ENCODE measurements around the gene PEX1. TPM values are rescaled to one million over a fixed set of nuclear protein-coding genes. Genes with fewer than 3 reads are reported as not detected.

The PEX1 gene
- total RNA-seq, 1 experiment from 2014 or later: 20.2 TPM

DNA sequence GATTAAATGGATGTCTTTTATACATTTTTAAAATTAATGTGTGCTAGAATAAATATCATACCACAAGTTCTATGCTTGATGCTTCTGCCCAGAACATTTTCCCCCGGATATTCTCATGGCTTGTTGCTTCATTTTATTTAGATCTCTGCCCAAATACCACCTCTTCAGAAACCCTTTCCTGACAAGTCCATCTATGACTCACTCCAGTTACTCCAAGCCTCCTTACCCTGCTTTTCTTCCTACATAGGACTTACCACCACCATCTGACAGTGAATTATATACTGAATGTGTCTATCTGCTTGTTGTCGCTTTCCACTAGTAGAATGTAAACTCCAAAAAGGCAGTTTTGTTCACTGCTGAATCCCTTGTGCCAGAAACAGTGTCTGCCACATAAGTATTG, 31.4 kb downstream of the PEX1 start:
- no peaks in the 10 kb centered on the region for H3F3A ChIP-seq (ENCODE audit: insufficient read depth, low read depth)
- ChIA-PET CTCF (no interaction called here), POLR2A (ENCODE audit: unreplicated experiment) (no interaction called here)
- H3K9me2 ChIP-seq (ENCODE audit: insufficient read depth): no peaks in the 10 kb centered on the region
- TF ChIP-seq, protein P1, sequence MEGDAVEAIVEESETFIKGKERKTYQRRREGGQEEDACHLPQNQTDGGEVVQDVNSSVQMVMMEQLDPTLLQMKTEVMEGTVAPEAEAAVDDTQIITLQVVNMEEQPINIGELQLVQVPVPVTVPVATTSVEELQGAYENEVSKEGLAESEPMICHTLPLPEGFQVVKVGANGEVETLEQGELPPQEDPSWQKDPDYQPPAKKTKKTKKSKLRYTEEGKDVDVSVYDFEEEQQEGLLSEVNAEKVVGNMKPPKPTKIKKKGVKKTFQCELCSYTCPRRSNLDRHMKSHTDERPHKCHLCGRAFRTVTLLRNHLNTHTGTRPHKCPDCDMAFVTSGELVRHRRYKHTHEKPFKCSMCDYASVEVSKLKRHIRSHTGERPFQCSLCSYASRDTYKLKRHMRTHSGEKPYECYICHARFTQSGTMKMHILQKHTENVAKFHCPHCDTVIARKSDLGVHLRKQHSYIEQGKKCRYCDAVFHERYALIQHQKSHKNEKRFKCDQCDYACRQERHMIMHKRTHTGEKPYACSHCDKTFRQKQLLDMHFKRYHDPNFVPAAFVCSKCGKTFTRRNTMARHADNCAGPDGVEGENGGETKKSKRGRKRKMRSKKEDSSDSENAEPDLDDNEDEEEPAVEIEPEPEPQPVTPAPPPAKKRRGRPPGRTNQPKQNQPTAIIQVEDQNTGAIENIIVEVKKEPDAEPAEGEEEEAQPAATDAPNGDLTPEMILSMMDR (conservative IDR thresholded peaks at IDR 0.05): no peak
- no peak for TF ChIP-seq EZH2 (IDR thresholded peaks at IDR 0.05; ENCODE audit: low read depth)
- H3K36me3 ChIP-seq (ENCODE audit: low read depth): no peaks in the 10 kb centered on the region; the same call in 1 of the 2 replicates
- H2AFZ ChIP-seq: no peak overlapping the region
- no peaks in the 10 kb centered on the region for H4K20me1 ChIP-seq (ENCODE audit: insufficient read depth)
- DNase-seq: no peak
- H3K4me2 ChIP-seq: no peak overlapping the region
- BruUV-seq (replicated peaks): no TSS peak
- no peaks in the 10 kb centered on the region for H3K27me3 ChIP-seq (ENCODE audit: insufficient read depth, low read depth)
- intact Hi-C loops (cut with micrococcal nuclease; ENCODE audit: unreplicated experiment): no loop called here
- no peaks in the 10 kb centered on the region for H3K9me3 ChIP-seq (ENCODE audit: insufficient read depth, low read depth)
- no peak overlapping the region for H3K4me3 ChIP-seq
- no peaks in the 10 kb centered on the region for H3K4me1 ChIP-seq (replicated peaks; ENCODE audit: insufficient read depth)
- no peak overlapping the region for H3K27ac ChIP-seq
- no peaks in the 10 kb centered on the region for H3K79me2 ChIP-seq (ENCODE audit: low read depth)

DNA sequence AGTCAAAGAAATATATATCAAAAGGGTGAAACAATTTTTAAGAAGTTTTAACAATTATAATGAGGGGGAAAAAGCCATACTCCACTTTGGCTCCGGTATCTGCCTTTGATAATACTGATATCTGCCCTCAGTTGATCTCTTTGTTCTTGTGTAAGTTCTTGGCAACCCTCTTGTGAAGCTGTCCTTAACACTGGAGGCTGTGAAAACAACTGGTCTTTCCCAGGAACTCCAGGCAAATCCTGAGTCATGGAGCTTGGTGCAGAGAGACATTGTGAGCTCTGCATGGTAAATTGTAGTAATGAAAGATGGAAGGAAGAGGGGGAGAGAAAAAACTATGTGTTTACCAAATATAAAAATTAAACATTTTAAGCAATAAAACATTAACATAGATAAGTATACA, 38.7 kb downstream of the PEX1 start:
- no TSS peak for BruUV-seq (replicated peaks)
- no peaks in the 10 kb centered on the region for H3K9me2 ChIP-seq (ENCODE audit: insufficient read depth)
- H3K36me3 ChIP-seq (ENCODE audit: low read depth): peaks cover 18% of the 10 kb centered on the region
- no peak for DNase-seq
- no peak overlapping the region for H2AFZ ChIP-seq
- H3K79me2 ChIP-seq (ENCODE audit: low read depth): no peaks in the 10 kb centered on the region
- no peaks in the 10 kb centered on the region for H3K27me3 ChIP-seq (ENCODE audit: insufficient read depth, low read depth)
- H3K27ac ChIP-seq: no peak overlapping the region
- no peaks in the 10 kb centered on the region for H4K20me1 ChIP-seq (ENCODE audit: insufficient read depth)
- no peaks in the 10 kb centered on the region for H3K9me3 ChIP-seq (ENCODE audit: insufficient read depth, low read depth)
- H3K4me2 ChIP-seq: no peak overlapping the region
- peaks cover 15% of the 10 kb centered on the region for H3K4me1 ChIP-seq (replicated peaks; ENCODE audit: insufficient read depth)
- POLR2A ChIA-PET (ENCODE audit: unreplicated experiment): no interaction called here
- intact Hi-C loops (cut with micrococcal nuclease; ENCODE audit: unreplicated experiment): no loop called here
- H3K4me3 ChIP-seq: no peak overlapping the region
- TF ChIP-seq EZH2 (IDR thresholded peaks at IDR 0.05; ENCODE audit: low read depth): no peak
- TF ChIP-seq, protein P1 (conservative IDR thresholded peaks at IDR 0.05): no peak
- no peaks in the 10 kb centered on the region; the same call in none of the 2 replicates for H3F3A ChIP-seq (ENCODE audit: insufficient read depth, low read depth)
- CTCF ChIA-PET: no interaction called here

DNA sequence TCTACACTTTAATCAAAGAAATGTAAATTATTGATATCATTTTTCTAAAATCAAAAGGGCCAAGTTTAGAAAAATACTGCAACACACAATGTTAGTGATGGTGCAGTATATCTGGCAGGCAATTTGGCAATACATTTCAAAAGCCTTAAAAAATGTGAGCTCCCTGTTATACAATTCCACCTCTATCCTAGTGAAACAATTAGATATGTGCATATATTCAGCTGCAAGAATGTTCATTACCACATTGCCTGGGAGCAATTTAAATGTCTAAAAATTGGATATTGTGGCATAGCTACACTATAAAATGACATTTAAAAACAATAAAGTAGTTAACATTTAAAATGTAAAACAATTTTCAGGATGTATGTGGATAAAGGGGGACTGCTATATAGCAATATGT, 40.5 kb downstream of the PEX1 start:
- H3K79me2 ChIP-seq (ENCODE audit: low read depth): no peaks in the 10 kb centered on the region
- no peaks in the 10 kb centered on the region; the same call in none of the 2 replicates for H3F3A ChIP-seq (ENCODE audit: insufficient read depth, low read depth)
- no peaks in the 10 kb centered on the region for H3K9me2 ChIP-seq (ENCODE audit: insufficient read depth)
- no peak overlapping the region for H3K4me2 ChIP-seq
- intact Hi-C loops (cut with micrococcal nuclease; ENCODE audit: unreplicated experiment): no loop called here
- no TSS peak for BruUV-seq (replicated peaks)
- POLR2A ChIA-PET (ENCODE audit: unreplicated experiment): no interaction called here
- TF ChIP-seq, protein P1 (conservative IDR thresholded peaks at IDR 0.05): no peak
- no peak for TF ChIP-seq EZH2 (IDR thresholded peaks at IDR 0.05; ENCODE audit: low read depth)
- H4K20me1 ChIP-seq (ENCODE audit: insufficient read depth): no peaks in the 10 kb centered on the region
- H3K4me3 ChIP-seq: no peak overlapping the region
- no peak overlapping the region for H3K27ac ChIP-seq
- H2AFZ ChIP-seq: no peak overlapping the region
- CTCF ChIA-PET: no interaction called here
- no peaks in the 10 kb centered on the region for H3K9me3 ChIP-seq (ENCODE audit: insufficient read depth, low read depth)
- peaks cover 15% of the 10 kb centered on the region for H3K4me1 ChIP-seq (replicated peaks; ENCODE audit: insufficient read depth)
- no peak for DNase-seq
- H3K27me3 ChIP-seq (ENCODE audit: insufficient read depth, low read depth): no peaks in the 10 kb centered on the region
- H3K36me3 ChIP-seq (ENCODE audit: low read depth): peaks cover 18% of the 10 kb centered on the region
